ENCODE results near the gene TTC13. TPM values are rescaled to one million over a fixed set of nuclear protein-coding genes. Genes with fewer than 3 reads are reported as not detected.

TTC13 gene
- total RNA-seq, 1 experiment from 2014 or later, result 12.3 TPM

DNA sequence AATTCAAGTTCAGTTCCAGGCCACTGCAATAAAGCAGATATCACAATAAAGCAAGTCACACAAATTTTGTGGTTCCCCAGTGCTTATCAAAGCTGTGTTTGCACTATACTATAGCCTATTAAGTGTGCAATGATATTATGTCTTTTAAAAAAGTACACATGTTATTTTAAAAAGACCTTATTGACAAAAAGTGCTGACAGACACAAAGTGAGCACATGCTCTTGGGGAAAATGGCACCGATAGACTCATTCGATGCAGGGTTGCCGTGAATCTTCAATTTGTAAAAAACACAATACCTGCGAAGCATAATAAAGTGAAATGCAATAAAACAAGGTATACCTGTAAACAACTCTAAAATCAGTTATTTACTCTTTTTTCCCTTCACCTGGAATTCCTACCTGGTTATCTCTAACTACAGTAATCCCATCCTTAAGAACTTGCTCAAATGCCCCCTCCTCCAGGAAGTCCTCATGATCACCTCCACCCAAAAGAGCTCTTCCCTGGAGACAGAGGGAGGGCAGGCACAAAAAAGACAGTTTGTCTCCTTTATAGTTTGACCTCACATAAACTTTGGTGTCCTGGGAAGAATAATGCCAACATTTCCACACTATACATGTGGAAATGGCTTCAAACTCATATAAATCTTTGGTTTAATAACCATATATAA is 100.6 kb downstream of the TTC13 start:
- CTCF ChIA-PET, result no interaction called here
- no peak for ATAC-seq
- no TSS peak for BruUV-seq (replicated peaks)

More for the DNA sequence above, 100.6 kb downstream of the TTC13 start:
- peaks cover 5% of the 10 kb centered on the region; the same call in 1 of the 2 replicates for H3K27me3 ChIP-seq (ENCODE audit: insufficient read depth, low read length)
- no peaks in the 10 kb centered on the region for H4K20me1 ChIP-seq (ENCODE audit: insufficient read depth)
- intact Hi-C loops (cut with micrococcal nuclease), result no loop called here
- H2AFZ ChIP-seq (ENCODE audit: low read depth, low read length, poor library complexity, severe bottlenecking), result no peak overlapping the region
- no peaks in the 10 kb centered on the region for H3K36me3 ChIP-seq (ENCODE audit: control insufficient read depth in 1 of 2, insufficient read depth in 2 of 2, low read length in 2 of 2)
- no peak overlapping the region for H3K27ac ChIP-seq (ENCODE audit: low read depth, low read length)
- POLR2A ChIA-PET, result no interaction called here
- H3K9me3 ChIP-seq (ENCODE audit: control insufficient read depth in 1 of 2, insufficient read depth in 1 of 2, low read depth in 1 of 2, low read length in 2 of 2), result no peaks in the 10 kb centered on the region
- TF ChIP-seq FOSL1 (IDR thresholded peaks at IDR 0.05; ENCODE audit: low read depth) (no peak), CEBPB (IDR thresholded peaks at IDR 0.05; ENCODE audit: low read depth) (no peak), RAD21 (IDR thresholded peaks at IDR 0.05; ENCODE audit: low read depth) (no peak), TCF7L2 (IDR thresholded peaks at IDR 0.05; ENCODE audit: borderline replicate concordance, extremely low read depth, insufficient read depth, insufficient read length) (no peak), ZNF274 (IDR thresholded peaks at IDR 0.05; ENCODE audit: low read depth, low read length) (no peak), EGR1 (IDR thresholded peaks at IDR 0.05; ENCODE audit: low read depth) (no peak), EZH2phosphoT487 (IDR thresholded peaks at IDR 0.05; ENCODE audit: borderline replicate concordance) (no peak), SP1 (IDR thresholded peaks at IDR 0.05; ENCODE audit: low read depth) (no peak), POLR2AphosphoS5 (IDR thresholded peaks at IDR 0.05; ENCODE audit: low read depth, low read length) (no peak), EZH2 (IDR thresholded peaks at IDR 0.05) (no peak), REST (IDR thresholded peaks at IDR 0.05; ENCODE audit: low read depth) (no peak), YY1 (IDR thresholded peaks at IDR 0.05; ENCODE audit: extremely low read depth, insufficient replicate concordance, low read depth, low read length) (no peak), SIN3A (IDR thresholded peaks at IDR 0.05; ENCODE audit: low read depth) (no peak), ELF1 (IDR thresholded peaks at IDR 0.05; ENCODE audit: borderline replicate concordance, low read depth) (no peak), POLR2A (IDR thresholded peaks at IDR 0.05; ENCODE audit: borderline replicate concordance, extremely low read depth, insufficient read depth, insufficient read length) (no peak), CBX3 (IDR thresholded peaks at IDR 0.05; ENCODE audit: low read depth) (no peak), JUND (IDR thresholded peaks at IDR 0.05) (no peak)
- TF ChIP-seq, protein P1, sequence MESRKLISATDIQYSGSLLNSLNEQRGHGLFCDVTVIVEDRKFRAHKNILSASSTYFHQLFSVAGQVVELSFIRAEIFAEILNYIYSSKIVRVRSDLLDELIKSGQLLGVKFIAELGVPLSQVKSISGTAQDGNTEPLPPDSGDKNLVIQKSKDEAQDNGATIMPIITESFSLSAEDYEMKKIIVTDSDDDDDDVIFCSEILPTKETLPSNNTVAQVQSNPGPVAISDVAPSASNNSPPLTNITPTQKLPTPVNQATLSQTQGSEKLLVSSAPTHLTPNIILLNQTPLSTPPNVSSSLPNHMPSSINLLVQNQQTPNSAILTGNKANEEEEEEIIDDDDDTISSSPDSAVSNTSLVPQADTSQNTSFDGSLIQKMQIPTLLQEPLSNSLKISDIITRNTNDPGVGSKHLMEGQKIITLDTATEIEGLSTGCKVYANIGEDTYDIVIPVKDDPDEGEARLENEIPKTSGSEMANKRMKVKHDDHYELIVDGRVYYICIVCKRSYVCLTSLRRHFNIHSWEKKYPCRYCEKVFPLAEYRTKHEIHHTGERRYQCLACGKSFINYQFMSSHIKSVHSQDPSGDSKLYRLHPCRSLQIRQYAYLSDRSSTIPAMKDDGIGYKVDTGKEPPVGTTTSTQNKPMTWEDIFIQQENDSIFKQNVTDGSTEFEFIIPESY (IDR thresholded peaks at IDR 0.05; ENCODE audit: extremely low read depth, insufficient replicate concordance, low read length), result no peak
- TF ChIP-seq, protein P2, sequence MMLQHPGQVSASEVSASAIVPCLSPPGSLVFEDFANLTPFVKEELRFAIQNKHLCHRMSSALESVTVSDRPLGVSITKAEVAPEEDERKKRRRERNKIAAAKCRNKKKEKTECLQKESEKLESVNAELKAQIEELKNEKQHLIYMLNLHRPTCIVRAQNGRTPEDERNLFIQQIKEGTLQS (IDR thresholded peaks at IDR 0.05), result no peak
- TF ChIP-seq, protein P3, sequence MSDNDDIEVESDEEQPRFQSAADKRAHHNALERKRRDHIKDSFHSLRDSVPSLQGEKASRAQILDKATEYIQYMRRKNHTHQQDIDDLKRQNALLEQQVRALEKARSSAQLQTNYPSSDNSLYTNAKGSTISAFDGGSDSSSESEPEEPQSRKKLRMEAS (IDR thresholded peaks at IDR 0.05), result no peak
- RAD21 ChIA-PET (ENCODE audit: low non-redundant PET in 1 of 2, low total read pairs in 2 of 2, uncharacterized antibody in 2 of 2, unreplicated experiment in 2 of 2), result no interaction called here
- H3K4me2 ChIP-seq (ENCODE audit: low read length), result no peak overlapping the region
- H3K79me2 ChIP-seq (ENCODE audit: insufficient read depth, low read length), result no peaks in the 10 kb centered on the region
- DNase-seq (ENCODE audit: low read depth, low spot score), result no peak
- no peak overlapping the region for H3K9ac ChIP-seq (ENCODE audit: low read length)
- H3K4me3 ChIP-seq (replicated peaks in 1 of 2; ENCODE audit: low read depth in 1 of 2, low read length in 2 of 2), result no peak overlapping the region
- peaks cover 7 to 22% of the 10 kb centered on the region in 2 experiments; a peak in 3 of 4 replicates for H3K4me1 ChIP-seq (ENCODE audit: control insufficient read depth in 1 of 2, insufficient read depth in 2 of 2, low read length in 2 of 2)
- H3K9me2 ChIP-seq (ENCODE audit: insufficient read depth), result no peaks in the 10 kb centered on the region
